ENCODE data around the gene OSBPL10.

OSBPL10 gene

GRCh38 chr3:31766669-31767068, 214.4 kb downstream of the OSBPL10 start:
- DNase-seq: no peak

GRCh38 chr3:31765871-31766270, 215.2 kb downstream of the OSBPL10 start:
- no peak for DNase-seq

- no peak for DNase-seq
Observed at GRCh38 chr3:31763731-31764130, 217.3 kb downstream of the OSBPL10 start.

DNA sequence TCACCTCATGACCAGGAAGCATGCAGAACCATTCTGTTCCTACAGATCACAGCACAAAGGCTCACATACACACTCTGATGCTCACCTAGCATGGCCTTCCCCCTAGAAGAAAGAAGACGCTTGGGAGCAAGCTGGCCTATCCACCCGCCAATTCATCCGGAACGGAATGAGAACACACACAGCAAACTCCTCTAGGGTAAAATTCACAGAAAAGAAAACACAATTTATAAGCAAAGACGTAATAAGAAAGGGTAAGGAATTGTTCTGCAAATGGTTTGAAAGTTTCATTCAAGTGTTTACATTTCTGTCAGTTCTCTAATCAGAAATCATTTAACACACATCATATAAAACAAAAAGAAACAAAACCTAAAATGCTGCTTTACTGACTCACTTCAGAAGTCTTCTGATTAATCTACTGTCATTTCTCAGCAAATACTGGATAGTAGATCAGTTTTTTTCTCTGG, 218.1 kb downstream of the OSBPL10 start:
- no peak for DNase-seq

- DNase-seq: no peak
Observed at GRCh38 chr3:31762097-31762764, 218.8 kb downstream of the OSBPL10 start.

DNA sequence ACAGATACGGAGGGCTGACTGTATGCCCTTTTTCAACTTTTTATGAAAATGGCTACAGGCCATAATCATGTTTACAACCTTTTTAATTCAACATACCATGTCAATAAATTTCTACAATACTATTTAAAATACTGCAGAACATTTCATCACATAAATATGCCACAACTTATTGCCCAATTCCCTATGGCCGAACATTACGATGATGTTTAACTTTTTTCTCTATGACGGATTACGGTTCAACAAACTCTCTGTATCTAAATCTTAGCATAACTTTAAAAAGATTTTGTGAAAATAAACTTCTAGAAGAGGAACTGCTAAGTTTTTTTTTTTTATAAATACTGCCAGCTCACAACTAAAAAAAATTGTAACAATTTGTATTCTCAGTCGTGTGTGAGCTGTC, 220.4 kb downstream of the OSBPL10 start:
- no peak for DNase-seq

GRCh38 chr3:31758322-31758965, 222.6 kb downstream of the OSBPL10 start:
- DNase-seq: no peak

GRCh38 chr3:31755926-31756658, 225.0 kb downstream of the OSBPL10 start:
- no peak for DNase-seq

DNA sequence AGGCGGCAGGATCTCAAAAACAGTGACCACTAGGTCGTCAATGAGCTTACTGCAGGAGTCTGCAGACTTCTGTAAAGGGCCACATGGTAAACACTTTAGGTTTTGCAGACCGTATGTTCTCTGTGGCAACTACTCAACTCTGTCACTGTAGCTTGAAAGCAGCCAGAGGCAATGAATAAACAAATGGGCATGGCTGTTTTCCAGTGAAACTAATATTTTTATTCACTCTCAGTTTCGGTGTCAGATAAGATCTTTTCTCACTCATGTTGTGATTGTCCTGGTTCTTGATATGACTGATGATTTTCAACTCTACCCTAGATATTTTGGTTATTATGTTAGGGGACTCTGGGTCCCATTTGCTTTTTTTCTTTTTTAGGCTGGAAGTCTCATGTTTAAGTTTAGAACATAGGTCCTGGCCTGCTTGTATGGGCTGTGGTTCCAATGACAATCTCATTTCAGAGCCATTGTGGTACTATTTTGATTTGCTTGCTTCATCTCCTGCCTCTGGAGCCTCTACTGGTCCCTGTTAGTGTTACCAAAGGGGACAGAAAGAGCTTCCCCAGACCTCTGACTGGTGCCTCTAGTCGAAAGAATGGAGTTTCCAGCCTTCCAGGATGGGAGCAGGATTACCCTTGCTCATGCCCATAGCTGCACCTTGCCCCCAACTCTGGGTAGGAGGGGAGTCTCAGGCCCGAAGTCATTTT, 226.3 kb downstream of the OSBPL10 start:
- no peak for DNase-seq

DNA sequence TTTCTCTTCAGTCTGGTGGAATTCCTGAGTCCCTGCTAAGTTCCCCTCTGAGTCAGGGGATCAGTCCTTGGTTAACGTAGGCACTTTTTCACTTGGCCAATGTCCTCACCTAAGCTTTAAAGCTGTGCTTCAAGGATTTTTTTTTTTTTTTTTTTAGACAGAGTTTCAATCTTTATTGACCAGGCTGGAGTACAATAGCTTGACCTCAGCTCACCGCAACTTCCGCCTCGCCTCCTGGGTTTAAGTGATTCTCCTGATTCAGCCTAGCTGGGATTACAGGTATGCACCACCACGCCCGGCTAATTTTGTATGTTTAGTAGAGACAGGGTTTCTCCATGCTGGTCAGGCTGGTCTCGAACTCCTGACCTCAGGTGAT, 228.0 kb downstream of the OSBPL10 start:
- no peak for DNase-seq

GRCh38 chr3:31752305-31753049, 228.6 kb downstream of the OSBPL10 start:
- no peak for DNase-seq

GRCh38 chr3:31750341-31750740, 230.7 kb downstream of the OSBPL10 start:
- no peak for DNase-seq

DNA sequence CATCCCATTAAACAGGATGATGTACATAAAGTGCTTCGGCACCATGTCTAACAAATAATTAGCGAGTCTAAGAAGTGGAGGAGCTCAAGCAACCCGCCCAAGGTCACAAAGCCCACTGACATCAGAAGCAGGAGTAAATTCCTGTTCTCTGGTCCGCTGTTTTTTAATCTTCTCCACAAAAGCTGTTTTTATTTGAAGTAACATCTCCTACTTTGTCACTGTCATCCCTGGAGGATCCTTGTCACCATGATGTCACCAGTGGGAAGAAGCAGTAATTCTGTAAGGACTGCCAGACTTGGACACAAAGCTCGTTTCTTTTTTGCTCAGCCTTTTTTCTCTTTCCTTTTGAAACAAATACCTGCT, 232.1 kb downstream of the OSBPL10 start:
- DNase-seq: no peak

DNA sequence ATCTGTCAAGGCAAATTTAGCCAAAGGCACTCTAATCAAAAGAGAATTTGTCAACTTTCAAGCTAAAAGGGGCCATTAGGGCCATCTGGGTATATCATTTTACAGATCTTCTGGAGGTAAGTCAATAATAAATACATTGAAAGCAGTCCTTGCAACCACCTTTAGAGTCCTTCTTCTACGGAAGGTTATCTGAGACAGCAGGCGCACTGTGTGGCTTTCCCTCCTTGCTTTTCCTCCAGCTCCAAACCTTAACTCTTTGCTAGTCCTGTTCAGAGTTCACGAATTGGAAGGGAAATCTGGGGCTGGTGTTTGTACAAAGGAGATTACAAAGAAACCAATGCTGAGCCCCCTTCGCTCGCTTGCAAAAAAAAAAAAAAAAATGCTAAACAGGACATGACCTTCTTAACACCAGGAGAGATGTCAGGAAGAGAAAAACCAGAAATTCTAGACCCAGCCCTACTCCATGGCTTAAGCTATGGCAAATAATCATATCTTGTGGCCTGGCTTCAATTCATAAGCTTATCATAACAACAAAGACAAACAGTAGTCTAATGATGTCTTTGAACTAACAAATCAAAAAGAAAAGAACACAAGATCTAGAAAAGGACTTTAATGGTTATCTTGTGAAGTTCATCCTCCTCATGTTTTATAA, 232.7 kb downstream of the OSBPL10 start:
- no peak for DNase-seq

DNA sequence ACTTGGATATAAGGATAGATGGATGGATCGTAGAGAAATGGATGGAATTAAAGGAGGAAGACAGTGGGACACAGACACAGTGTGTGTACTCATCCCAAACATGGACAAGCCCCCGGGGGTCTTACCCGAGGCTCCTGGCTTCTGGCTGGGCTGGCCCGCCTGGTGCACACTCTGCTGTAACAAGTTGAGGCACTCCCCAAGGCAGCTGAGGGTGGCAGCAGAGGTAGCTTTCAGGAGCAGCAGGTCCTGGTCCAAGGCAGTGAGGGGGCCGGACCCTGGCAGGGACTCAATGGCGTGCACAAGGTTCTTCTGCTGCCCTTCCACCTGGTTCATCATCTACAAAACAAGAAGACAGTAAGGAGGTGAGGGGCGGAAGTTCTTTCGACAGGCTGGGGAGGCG, 233.3 kb downstream of the OSBPL10 start:
- DNase-seq: no peak

DNA sequence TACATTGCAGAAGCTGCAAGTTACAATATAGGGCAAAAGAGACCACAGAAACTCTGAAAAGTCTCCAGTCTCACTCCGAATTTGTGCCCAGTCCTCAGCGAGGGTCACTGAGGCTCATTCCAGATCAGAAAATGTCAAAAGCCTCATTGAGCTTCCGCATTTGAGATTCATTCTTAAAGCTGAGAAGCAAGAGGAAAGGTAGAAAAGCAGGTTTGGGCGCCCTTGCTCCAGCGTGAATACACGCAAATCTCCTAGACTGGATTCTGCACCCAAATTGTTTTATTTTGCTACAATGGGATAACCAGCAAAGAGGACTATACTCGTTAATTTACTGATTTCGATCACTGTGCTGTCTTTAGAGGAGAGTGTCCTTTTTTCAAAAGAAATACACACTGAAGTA, 236.1 kb downstream of the OSBPL10 start:
- no peak for DNase-seq

DNA sequence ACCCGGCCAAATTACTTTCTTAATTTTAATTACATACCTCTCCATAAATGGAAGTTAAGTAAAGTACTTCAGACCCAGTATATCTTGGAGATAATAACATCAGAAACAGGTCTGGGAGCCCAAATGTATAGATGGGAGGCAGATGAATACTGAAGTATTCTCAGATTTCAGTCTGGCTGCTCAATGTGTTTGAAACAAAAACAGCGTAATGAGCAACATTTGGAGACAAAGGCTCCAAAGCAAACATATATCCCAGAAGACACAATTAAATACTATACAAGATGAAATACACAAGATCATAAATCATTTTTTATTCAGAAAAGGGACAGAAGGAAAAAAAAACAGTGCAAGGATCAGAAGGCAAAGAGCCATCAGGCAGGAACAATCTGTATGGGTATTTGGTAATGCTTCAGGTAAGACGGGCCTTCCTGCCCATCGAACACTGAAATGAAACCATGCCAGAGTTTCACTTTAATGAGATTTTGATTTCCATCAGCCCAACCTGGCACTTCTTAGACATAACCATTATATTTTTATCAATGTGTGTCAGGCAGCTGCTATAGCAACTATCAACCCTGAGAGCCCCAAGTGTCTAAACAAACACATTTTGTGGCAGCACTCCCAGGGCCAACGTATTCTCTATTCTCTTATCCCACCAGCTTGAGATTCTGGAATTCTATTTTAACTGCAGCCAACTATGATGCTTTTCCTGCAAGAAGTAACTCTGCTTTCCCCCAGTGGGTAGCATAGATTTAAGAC, 237.6 kb downstream of the OSBPL10 start:
- DNase-seq: no peak

- no peak for DNase-seq
Observed at GRCh38 chr3:31740397-31740796, 240.7 kb downstream of the OSBPL10 start.

GRCh38 chr3:31738412-31738811, 242.7 kb downstream of the OSBPL10 start:
- DNase-seq: no peak

DNA sequence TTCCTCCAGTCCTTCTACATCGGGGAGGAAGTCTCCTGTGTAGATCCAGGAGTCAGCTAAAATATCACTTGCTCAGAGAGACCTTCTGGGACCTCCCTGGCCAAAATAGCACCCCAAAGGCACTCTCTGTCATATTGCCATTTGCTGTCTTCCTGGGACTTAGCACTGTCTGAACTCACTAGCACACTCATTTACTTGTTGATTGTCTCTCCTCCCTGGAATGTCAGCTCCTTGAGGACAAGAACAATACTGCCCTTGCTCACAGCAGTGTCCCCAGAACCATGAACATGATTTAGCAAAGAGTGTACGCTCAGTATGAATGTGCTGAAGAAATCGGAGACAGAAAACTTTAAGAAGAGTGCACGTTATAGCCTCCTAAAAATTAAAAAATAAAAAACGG, 245.4 kb downstream of the OSBPL10 start:
- no peak for DNase-seq

DNA sequence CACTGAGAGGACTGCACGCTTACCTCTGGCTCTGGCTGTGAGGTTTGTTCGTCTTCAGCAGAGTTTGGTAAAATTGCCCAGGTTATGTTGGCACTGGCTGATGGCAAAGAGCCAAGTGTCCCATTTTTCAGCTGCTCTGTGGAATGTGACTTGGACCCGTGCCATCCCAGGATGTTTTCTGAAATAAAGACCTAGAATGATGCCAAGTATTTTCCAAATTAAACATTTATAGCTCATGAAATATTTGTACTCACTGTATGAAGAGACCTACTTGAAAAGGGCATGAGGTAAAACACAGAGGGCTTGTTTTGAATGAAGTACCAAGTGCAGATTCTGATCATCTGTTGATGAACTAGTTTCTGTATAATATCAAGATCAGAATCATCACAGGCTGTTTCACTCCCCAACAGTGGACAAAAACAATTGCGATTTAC, 247.8 kb downstream of the OSBPL10 start:
- no peak for DNase-seq

- no peak for DNase-seq
Observed at GRCh38 chr3:31732548-31732947, 248.5 kb downstream of the OSBPL10 start.
